GM21515 (cell line): ENCODE results near the gene DACT3.

ENCODE experiments used
- ATAC-seq: cut with Tn5 transposase; IDR thresholded peaks from one replicate; pipeline ENCODE4 v1.9.1; 2021; ENCODE audit not compliant: unreplicated experiment

The DACT3 gene

GRCh38 chr19:46614114-46614722 lies 46.8 kb downstream of the DACT3 start:
- ATAC-seq, result peak; percentile 41

- no peak for ATAC-seq
Measured at GRCh38 chr19:46613525-46613924, 47.5 kb downstream of the DACT3 start.

GRCh38 chr19:46611776-46612175 lies 49.2 kb downstream of the DACT3 start:
- ATAC-seq, result no peak

- ATAC-seq, result no peak
Measured at GRCh38 chr19:46610851-46611770, 49.9 kb downstream of the DACT3 start.

GRCh38 chr19:46610413-46610775 lies 50.6 kb downstream of the DACT3 start:
- no peak for ATAC-seq

GRCh38 chr19:46609511-46610412 lies 51.2 kb downstream of the DACT3 start:
- no peak for ATAC-seq

GRCh38 chr19:46608581-46609345 lies 52.2 kb downstream of the DACT3 start:
- ATAC-seq, result no peak

- no peak for ATAC-seq
Measured at GRCh38 chr19:46608178-46608577, 52.8 kb downstream of the DACT3 start.

GRCh38 chr19:46607448-46607841 lies 53.5 kb downstream of the DACT3 start:
- no peak for ATAC-seq

GRCh38 chr19:46606681-46607447 lies 54.1 kb downstream of the DACT3 start:
- no peak for ATAC-seq

- no peak for ATAC-seq
Measured at GRCh38 chr19:46606019-46606418, 55.0 kb downstream of the DACT3 start.

- no peak for ATAC-seq
Measured at GRCh38 chr19:46605356-46605821, 55.6 kb downstream of the DACT3 start.

- no peak for ATAC-seq
Measured at GRCh38 chr19:46604781-46605355, 56.1 kb downstream of the DACT3 start.

GRCh38 chr19:46603752-46604231 lies 57.2 kb downstream of the DACT3 start:
- no peak for ATAC-seq

GRCh38 chr19:46603195-46603637 lies 57.8 kb downstream of the DACT3 start:
- no peak for ATAC-seq

- no peak for ATAC-seq
Measured at GRCh38 chr19:46602392-46603194, 58.4 kb downstream of the DACT3 start.

GRCh38 chr19:46601318-46602224 lies 59.4 kb downstream of the DACT3 start, which contains the start of gene CALM3:
Gene CALM3 (plus strand): TSS chr19:46601330. CDS start chr19:46601435, 105 bp downstream.
- no peak for ATAC-seq
